ENCODE data around the gene SPOCK2.

SPOCK2 gene

DNA sequence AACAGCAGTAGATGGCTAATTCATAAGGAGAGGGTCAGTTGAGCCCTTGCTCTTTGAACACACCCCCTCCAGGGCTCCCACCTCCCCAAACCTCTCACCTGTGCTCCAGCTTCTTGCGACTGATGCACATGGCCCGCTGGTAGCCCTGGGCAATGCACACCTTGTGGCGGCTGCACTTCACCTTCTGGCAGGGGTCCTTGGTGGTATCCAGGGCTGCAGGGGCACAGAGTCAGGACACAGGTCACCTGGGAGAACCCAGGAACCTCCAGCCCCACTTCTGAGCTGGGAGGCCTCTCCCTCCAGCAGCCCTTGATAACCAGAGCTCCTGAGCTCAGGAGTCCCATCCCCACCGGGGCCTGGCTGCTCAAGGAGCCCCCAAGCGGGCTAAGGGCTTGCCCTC lies 16.3 kb downstream of the SPOCK2 start:
- no peak for DNase-seq (ENCODE audit: low spot score)

DNA sequence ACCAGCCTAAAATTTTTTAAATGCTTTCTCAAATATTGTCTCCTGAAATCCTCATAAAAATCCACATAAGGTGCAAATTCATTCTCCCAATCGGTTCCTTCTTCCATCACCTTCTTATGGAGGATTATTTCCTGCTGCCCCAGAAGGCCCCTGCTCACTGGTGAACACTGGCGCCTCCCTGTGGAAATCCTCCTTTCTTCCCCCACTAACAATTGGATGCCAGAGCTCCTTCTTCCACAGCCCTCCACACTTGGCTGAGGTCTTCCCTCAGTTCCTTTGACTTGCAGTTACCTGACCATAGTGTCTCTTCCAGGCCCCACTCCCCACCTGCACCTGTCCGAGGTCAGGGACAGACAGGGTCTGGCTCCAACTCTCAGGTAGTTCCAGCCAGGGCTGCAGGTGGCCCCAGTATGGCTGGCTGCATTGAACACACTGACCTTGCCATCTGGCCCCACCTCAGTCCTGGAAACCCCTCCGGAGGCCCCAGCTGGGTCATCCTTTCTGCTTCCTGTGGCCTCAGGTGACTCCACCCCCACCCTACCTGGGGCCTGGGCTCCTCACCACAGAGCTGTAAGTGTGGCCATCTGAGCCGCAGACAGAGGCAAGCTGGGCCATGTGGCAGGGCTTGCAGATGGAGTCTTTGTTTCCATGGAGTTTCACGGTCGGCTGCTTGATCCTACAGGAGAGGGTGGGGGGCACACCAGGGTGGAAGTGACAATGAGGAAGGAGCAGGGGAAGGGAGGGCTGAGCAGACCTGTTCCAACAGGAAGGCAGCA lies 18.4 kb downstream of the SPOCK2 start:
- DNase-seq (ENCODE audit: low spot score), result no peak

DNA sequence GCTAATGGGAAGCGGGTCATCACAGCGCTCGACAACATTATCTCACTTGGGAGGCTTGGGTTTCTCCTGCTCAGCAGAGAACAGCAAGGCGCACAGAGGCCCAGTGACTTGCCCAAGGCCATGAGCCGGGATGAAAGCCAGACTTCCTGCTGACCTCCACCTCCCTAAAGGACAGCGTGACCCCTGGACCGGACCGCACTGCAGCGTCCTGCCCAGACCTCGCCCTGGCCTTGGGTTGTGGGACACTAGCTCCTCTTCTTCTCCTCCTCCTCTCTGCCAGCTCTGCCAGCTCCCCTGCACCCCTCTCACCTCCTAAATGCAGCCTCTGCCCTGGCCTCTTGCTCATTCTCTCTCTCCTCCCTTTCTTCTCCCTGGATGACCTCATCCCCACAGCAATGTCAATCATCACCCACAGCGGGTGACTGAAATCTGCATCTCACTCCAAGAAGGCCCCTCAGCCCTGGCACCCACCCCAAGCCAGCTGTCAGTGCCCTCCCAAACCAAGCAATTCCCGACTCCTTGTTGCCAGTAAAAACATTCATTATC lies 19.4 kb downstream of the SPOCK2 start:
- DNase-seq (ENCODE audit: low spot score), result no peak

DNA sequence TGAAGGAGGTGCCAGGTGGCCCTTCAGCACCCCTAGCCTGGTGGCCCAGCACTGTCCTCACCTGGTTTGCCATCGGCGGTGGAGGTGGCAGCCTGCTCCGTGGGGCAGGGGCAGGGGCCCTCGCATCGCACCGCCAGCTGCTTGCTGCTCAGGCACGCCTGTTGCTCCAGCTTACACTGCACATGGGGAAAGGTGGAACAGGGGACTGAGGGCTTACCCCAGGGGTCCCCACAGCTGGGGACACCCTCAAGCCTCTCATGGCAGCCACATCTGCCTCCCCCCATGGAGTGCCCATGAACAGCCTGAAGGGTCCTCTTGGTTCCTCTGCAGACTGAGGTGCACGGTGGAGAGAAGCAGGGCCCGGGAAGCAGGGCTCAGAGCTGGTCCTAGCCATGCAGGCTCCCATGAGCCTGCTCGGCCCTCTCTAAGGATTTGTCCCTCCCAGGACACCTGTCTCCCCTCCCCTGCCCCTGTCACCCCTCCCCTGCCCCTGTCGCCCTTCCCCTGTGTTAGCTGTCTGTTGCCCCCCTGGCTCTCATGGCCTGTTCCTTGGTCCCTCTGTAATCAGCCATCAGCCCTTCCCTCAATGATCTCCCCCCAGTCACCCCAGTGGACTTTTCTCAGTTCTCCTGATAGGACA lies 20.1 kb downstream of the SPOCK2 start:
- no peak for DNase-seq (ENCODE audit: low spot score)

DNA sequence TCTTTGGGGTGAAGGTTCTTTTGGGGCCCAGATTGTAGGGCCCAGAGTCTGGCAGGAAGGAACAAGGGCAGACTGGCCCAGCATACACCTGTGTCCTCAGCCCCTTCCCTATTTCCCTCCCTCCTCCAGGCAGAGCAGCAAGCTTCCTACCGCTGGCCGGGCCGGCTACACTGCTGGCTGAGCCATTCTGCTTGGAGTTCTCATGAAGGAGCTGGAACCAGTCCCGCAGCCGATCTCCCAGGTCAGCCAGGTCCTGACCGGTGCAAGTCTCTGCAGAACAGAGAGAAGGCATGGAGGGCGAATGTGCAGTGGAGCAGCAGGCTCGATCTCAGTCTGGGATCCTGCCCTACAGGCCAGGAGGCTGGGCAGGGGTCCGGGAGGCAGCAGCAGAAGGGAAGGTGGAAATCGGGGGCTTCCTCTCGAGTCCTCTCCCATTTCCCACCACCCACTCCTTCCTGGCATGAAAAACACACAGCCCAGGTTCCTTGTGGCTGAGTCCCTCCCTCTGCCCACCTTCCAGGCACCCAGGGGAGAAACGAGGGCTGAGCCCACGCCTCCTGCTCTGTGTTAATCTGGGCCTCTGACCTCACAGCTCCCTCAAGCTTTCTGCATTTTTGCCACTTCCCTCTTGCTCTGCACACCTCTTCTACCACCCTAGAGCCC lies 20.8 kb downstream of the SPOCK2 start:
- DNase-seq (ENCODE audit: low spot score), result no peak

DNA sequence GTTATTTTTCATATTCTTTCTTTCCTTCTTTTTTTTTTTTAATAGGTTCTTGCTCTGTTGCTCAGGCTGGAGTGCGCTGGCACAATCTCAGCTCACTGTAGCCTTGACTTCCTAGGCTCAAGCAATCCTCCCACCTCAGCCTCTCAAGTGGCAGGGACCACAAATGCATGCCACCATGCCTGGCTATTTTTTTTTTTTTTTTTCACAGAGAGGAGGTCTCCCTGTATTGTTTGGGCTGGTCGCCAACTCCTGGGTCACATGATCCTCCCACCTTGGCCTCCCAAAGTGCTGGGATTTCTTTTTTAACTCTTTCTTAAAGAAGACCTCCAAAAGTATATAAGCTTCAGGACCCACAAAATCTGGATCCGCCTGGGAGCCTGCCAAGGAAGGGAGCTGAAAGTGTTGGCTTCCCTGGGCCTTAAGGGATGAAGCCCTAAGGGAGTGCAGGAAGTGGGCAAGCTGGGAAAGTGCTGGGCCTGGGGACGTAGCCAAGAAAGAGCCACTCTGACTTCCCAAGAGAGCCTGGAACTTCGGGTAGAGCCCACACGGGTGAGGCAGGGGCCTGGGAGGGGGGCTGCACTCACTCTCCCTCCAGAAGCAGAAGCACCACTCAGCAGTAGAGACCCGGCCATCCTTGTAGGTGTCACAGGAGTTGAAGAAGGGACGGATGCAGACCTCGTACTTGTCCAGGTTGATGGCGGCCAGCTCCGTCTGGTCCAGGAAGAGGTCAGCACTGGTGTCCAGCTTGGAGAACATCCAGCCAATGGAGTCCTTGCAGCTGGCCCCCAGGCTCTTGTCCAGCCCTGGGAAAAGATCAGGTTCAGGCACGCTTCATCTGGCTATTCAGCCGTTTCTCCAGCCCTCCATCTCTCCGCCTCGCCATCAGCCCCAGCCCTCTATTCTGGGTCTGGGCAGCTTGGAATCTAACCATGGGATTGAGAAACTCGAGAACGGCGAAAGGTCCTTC lies 21.8 kb downstream of the SPOCK2 start:
- DNase-seq (ENCODE audit: low spot score), result no peak

DNA sequence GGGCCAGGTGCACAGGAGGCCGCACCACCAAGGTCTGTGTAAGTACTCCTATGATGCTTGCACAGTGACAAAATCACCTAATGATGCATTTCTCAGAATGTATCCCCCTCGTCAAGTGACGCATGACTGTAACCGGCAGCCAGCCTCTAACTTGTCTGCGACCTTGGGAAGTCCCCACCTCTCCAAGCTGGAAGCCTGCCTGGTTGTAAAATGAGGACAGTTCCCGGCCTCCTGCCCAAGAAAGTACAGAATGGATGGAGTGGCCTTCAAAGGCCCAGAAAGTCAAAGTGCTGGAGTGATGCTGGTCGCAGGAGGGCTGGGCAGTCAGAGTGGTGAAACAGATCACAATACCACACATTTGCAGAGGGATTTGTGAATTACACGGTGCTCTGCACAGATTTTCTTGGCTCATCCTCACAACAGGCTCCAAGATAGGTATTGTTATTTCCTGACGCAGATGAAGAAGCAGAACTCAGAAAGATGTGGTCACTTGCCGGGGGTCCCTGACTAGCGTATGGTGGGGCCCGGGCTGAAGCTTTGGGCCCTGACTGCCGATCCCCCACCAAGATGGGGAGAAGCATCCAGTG lies 22.8 kb downstream of the SPOCK2 start:
- DNase-seq (ENCODE audit: low spot score), result no peak

DNA sequence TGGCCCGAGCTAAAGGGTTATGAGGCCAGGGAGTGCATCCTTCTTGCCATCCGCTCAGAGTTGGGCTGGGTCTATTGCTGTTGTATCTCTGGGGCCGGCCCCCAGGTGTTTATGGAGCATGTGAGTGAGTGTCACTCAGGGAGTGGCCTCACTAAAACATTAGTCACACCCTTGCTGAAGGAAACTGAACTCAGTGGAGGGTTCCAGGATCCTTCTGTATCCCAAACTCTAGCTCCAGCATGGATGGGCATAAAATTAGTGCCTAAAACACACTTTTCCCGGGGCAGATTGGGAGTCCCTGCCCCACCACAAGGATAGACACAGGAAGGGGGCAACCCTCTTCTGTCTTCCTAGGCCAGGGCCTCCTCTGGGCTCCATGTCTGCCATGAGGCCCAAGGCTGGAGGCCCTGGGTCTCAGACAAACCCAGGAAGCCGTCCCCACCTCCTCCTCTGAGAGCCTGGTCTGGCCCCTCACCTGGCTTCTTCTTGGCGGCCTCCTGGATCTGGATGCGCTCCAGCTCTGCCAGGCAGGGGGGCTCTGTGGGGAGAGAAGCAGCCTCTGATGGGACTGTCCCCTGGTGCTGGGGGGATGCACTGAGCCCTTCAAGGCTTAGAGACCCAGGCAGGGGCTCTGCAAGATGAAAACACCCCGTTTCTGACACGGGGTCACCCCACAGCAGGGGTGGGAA lies 24.5 kb downstream of the SPOCK2 start:
- DNase-seq (ENCODE audit: low spot score), result no peak

DNA sequence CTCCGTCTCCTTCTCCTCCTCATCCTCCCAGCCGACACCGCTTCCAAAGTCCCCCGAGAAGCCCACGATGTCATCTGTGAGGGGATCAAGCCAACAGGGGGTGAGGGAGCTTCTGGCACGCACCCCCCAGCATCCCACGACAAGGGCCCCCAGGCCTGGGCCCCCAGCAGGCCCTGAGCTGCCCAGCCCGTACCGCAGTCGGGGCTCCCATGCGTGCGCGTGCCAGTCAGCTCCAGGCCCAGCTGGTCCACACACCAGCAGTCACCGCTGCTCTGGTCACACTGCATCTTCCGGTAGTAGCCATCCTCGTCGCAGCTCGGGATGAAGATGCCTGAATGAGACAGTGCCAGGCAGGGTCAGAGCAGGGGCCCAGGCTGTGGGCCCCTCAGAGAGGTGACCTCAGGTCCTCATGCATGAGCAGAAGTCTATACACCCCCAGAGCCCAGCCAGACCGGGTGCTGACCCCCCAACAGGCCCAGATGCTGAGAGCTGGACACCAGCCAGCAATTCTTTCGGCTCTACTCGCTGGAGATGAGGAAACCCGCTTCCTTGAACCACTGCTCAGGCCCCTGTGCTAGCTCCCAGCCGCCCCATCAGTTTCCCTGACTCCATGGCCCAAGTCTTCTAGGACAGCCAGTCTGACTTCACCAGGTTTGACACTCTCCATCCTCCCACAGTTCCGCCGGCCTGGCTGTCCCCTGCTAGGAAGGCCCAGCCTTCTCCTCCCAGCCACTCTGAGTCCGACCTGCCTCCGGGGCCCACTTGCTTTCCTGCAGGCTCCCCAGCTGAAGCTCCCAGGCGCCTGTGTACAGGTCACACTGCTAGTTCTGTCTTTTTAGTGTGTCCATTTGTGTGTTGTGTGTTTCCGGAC lies 25.3 kb downstream of the SPOCK2 start:
- no peak for DNase-seq (ENCODE audit: low spot score)

DNA sequence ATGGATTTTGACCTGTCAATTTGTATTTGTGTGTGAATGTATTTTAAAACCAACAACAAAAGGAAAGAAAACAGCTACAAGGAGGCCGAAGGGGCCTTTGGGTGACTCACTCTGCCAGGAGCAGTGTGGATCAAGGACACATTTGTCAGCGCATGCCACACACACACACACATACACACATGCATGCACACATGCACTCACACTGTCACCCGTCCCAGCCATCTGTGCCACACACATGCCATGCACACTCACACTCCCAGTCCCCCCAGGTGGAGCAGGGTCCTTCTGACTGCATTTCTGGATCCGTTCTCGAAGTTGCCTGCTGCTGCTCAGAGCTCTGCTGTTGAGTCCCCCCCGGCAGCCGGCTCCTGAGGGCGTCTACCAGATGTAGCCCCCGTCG lies 26.0 kb downstream of the SPOCK2 start:
- DNase-seq (ENCODE audit: low spot score), result no peak

DNA sequence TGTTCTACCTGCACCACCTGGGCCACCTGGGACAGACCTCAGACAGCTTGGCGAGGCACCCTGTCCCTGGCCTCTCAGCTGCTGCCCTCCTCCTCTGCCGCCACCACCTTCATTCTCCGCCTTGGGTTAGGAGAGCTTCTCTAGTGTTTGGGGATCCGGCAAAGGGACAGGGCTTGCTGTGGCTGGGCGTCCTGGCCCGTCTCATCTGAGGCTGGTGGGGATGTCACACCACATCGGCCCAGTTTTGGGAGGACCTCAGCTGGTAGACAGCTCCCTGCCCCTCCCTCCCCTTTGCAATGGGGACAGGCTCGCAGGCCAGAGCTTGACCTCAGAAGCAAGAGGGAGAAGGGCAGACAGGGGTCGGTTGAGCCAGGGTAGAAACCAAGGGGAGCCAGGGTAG lies 26.4 kb downstream of the SPOCK2 start:
- DNase-seq (ENCODE audit: low spot score), result no peak

DNA sequence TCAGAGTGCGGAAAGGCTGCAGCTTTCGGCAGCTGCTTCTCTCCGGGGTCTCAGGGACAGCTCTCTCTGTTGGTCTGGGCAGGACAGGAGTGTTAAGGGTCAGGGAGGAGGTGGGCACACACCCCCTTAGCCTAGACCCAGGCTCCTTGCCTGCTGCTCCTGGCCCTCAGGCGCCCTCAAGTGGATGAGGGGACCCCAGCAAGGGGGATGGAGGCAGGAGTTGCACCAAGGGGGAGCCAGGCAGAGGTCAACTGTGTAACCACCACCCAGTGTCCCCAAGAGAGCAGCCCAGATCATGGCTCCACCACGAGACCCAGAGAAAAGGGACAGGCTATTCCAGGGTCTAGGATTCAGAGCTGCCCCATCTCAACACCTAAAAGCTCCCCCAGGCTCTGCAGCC lies 26.9 kb downstream of the SPOCK2 start:
- DNase-seq (ENCODE audit: low spot score), result no peak

DNA sequence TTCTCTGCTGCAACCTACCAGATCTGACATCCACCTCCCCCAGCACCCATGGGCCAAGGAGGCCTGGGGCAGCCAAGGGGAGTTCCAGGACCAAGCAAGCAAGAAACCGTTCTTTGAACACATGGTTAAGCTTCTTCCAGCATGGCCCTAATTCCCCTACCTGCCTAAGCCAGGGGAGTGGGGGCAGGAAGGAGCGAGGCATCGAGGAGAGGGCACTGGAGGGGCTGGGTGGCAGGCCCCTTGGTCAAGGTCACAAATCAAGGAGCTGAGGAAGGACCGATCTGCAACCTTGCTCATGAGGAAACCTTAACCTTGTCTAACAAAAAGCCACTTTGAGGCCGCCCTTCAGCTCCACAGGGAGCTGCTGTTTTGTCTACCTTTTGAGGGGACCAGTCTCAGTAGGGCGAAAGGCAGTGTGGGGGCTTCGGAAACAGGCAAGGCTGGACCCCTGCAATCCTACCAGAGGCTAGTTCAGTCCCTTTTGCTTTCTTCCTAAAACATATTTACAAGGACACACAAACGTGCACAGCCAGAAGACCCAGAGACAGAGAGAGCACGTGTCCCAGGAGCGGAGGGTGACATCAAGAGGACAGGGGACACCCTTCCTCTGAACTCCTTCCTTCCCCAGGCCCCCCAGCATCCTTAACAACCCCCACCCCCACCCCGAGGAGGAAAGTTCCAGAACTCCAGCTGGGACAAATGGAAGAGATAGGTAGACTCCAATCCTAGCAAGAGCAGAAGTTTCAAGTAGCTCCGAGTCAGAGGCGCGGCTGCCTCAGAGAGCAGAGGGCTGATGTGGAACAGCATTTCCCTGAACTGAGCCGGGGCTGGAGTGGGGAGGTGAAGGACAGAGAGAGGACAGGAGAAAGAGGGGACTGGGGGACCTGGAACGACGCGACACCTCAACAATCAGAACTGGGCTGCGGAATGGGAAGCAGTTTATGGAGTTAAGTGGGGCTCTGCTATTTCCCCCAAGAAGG lies 28.2 kb downstream of the SPOCK2 start:
- no peak for DNase-seq (ENCODE audit: low spot score)

DNA sequence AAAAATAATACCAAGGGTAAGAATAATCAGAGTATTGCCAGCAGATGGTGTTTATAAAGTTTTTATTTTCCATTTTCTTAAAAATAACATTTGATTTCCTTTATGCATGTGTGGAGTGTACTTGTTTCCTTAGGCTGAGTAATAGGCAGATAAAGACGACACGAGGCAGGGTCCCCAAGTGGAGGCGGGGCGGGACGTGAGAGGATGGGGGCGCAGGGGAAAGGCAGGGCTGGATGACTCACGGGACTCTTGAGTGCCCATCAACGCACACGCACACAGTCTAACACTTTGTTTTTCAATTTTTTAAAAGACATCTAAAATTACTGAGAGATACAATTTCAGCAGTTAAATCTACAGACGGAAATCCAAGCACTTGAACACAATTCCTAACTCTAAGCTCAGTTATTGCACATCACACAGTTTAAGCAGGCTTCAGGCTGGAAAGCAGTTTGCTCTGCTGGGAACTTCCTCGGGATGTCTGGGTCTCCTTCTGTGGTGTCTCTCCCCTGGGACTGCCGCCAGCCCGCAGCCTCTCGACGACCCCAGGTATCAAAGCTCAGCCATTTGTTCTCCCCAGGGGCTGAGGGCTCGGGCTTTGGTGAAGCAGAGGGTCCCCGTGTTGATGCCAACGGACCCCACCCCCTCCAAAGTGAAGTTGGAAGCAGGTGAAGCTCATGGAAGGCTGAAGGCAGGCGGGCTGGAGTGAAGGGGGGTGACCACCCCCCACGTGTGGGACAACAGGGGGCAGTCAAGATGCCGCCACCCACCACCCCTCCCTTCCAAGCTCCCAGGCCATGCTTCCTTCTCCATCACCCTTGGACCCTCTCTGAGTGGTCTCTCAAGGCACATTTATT lies 29.1 kb downstream of the SPOCK2 start:
- no peak for DNase-seq (ENCODE audit: low spot score)

DNA sequence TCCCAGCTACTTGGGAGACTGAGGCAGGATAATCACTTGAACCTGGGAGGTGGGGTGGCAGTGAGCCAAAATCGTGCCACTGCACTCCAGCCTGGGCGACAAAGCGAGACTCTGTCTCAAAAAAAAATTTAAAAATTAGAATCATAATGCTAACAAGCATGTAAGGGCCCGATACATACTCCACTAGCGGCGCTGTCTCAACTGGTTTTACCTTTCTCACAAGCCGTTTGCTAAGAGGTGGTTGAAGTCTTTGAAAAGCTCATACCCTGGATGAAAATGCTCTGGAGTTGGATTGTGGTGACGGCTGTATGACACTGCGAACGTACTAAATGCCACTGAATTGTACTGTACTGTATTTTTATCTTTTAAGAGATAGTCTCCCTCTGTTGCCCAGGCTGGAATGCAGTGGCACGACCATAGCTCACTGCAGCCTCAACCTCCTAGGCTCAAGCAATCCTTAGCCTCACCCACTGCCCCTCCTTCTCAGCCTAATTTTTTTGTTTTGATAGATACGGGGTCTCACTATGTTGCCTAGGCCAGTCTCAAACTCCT lies 29.9 kb downstream of the SPOCK2 start:
- DNase-seq (ENCODE audit: low spot score), result no peak

DNA sequence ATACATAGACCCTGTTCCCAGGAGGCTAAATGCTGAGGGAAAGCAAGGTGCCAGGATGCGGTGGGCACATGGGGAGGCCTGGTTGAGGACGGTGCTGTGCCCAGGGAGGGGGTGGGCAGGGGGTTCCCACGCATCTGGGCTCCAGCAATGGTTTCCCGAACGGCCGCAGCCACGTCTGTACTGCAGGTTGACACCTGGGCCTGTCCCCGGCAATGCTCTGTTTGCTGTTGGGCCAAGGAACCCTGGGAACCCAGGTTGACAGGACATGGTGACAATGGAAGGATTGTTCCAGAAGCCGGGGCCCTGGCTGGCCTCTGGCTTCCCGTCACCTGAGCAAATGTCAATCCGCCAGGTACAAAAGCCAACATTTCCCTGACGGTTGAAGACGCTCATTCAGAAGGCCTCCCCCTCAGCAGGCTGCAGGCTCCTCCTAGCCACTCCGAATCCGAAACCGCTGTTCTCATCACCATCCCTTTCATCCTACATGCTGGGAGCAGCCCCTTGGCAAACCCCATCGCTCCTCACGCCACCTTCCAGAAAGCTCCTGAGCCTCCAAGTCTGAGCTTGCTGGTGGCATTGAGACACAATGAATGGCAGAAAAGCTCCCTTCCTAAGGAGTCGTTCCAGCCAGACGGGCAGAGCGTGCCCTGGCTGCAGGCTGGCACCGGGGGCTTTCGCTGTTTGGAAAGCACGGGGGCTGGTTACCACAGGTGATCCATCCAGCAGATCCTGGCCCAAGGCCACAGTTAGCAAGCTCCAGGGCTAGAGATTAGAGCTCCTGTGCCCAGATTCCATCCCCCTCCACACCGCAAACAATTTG lies 31.2 kb downstream of the SPOCK2 start:
- DNase-seq (ENCODE audit: low spot score), result no peak

Data from left forelimb (tissue), 1 donor.